Liver (tissue), 9 donors: ENCODE data around the gene POU6F2. TPM values are rescaled to one million over a fixed set of nuclear protein-coding genes. Genes with fewer than 3 reads are reported as not detected.

ENCODE experiments used
- DNase-seq: peaks from one replicate; pipeline ENCODE4 v3.0.0-alpha.2; 2017; ENCODE audit warnings: low spot score
- H3K27ac ChIP-seq, 2 donors: one replicate each; pipeline ENCODE4 v1.7.0; 2013; ENCODE audit warnings: inconsistent platforms in 2 of 2, low read length in 2 of 2, control low read depth in 1 of 2, low read depth in 1 of 2, mild to moderate bottlenecking in 1 of 2
- H3K27me3 ChIP-seq, 4 donors: one replicate each; pipeline versions ENCODE4 v1.6.1 to v1.7.0; 2013; ENCODE audit warnings: low read length in 3 of 4, inconsistent platforms in 1 of 4, mild to moderate bottlenecking in 1 of 4, moderate library complexity in 1 of 4; ENCODE audit not compliant: control insufficient read depth in 4 of 4, insufficient read depth in 4 of 4
- H3K36me3 ChIP-seq, 4 donors: one replicate each; pipeline versions ENCODE4 v1.6.1 to v1.7.0; 2013; ENCODE audit warnings: low read length in 3 of 4, mild to moderate bottlenecking in 3 of 4, low read depth in 1 of 4, moderate library complexity in 1 of 4; ENCODE audit not compliant: control insufficient read depth in 4 of 4, insufficient read depth in 3 of 4
- H3K4me1 ChIP-seq, 4 donors: one replicate each; pipeline versions ENCODE4 v1.6.1 to v1.7.0; 2013; ENCODE audit warnings: low read length in 3 of 4, mild to moderate bottlenecking in 3 of 4, moderate library complexity in 1 of 4; ENCODE audit not compliant: control insufficient read depth in 4 of 4, insufficient read depth in 4 of 4
- H3K4me3 ChIP-seq, 3 donors: one replicate each; pipeline versions ENCODE4 v1.6.1 to v1.7.0; 2013; ENCODE audit warnings: low read length in 3 of 3, control low read depth in 1 of 3, low read depth in 1 of 3, mild to moderate bottlenecking in 1 of 3
- H3K9ac ChIP-seq, 2 donors: one replicate each; pipeline ENCODE4 v1.7.0; 2013; ENCODE audit warnings: low read length in 2 of 2, mild to moderate bottlenecking in 2 of 2, moderate library complexity in 2 of 2, control low read depth in 1 of 2, low read depth in 1 of 2
- H3K9me3 ChIP-seq, 4 donors: one replicate each; pipeline versions ENCODE4 v1.6.1 to v1.7.0; 2013; ENCODE audit warnings: low read length in 3 of 4; ENCODE audit not compliant: control insufficient read depth in 4 of 4
- FOXA1 ChIP-seq: IDR thresholded peaks from 2 replicates; pipeline ENCODE4 v1.6.1; 2016; ENCODE audit warnings: antibody characterized with exemption
- GABPA ChIP-seq, 2 donors: IDR thresholded peaks in 1 of 2; conservative IDR thresholded peaks in 1 of 2; 2 replicates each; pipeline ENCODE4 v1.6.1; 2016; ENCODE audit warnings: antibody characterized with exemption in 2 of 2, mild to moderate bottlenecking in 1 of 2, moderate library complexity in 1 of 2
- HNF4A ChIP-seq, 2 donors: conservative IDR thresholded peaks; 2 replicates each; pipeline ENCODE4 v1.6.1; 2016; ENCODE audit warnings: antibody characterized with exemption in 2 of 2, mild to moderate bottlenecking in 2 of 2
- JUND ChIP-seq, 2 donors: IDR thresholded peaks; 2 replicates each; pipeline ENCODE4 v1.6.1; 2016; ENCODE audit warnings: antibody characterized with exemption in 2 of 2
- NR2F2 ChIP-seq: IDR thresholded peaks from 2 replicates; pipeline ENCODE4 v1.6.1; 2016; ENCODE audit warnings: antibody characterized with exemption
- RAD21 ChIP-seq, 2 donors: IDR thresholded peaks; 2 replicates each; pipeline ENCODE4 v1.6.1; 2016; ENCODE audit warnings: antibody characterized with exemption in 2 of 2, mild to moderate bottlenecking in 2 of 2
- SP1 ChIP-seq: IDR thresholded peaks from 2 replicates; pipeline ENCODE4 v1.6.1; 2018; ENCODE audit warnings: antibody characterized with exemption, mild to moderate bottlenecking
- YY1 ChIP-seq: IDR thresholded peaks from 2 replicates; pipeline ENCODE4 v1.6.1; 2016; ENCODE audit warnings: antibody characterized with exemption, mild to moderate bottlenecking
- ZBTB33 ChIP-seq: IDR thresholded peaks from 2 replicates; pipeline ENCODE4 v1.6.1; 2016; ENCODE audit warnings: antibody characterized with exemption
- WGBS: extraction: QIAGEN DNeasy Blood & Tissue Kit; methylation state at CpG from one replicate; pipeline ENCODE4 v1.1.7; 2013; 5-methylcytosine and 5-hydroxymethylcytosine counted together
- polyA plus RNA-seq, 2 donors: library from polyadenylated mRNA; stranded (reverse) in 1 of 2; unstranded in 1 of 2; fragments of 200-250 nt in 1 of 2; fragments of >200 nt in 1 of 2; fragmentation: Nextera tagmentation in 1 of 2; extraction: Ambion mirVana in 1 of 2; gene quantifications; one replicate each; pipeline versions ENCODE4 v1.2.1 to v1.2.3, GENCODE V29; 2013 to 2015
- total RNA-seq, 2 donors: library from RNA; depleted of rRNA; stranded (reverse); fragments of >200 nt; gene quantifications; one replicate each; pipeline ENCODE4 v1.2.3, GENCODE V29; 2014
- TF ChIP-seq, protein P1 (sequence below): fragments of 150-350 bp; IDR thresholded peaks from 2 replicates; pipeline ENCODE4 v1.5.1; 2017; ENCODE audit warnings: improper control_type of control experiment, low read depth, low read length; ENCODE audit not compliant: missing input control
- donor health status: healthy.
- donor health status: healthy.
- donor health status: healthy.
- donor health status: healthy.
- donor health status: healthy.

POU6F2 gene
- total and polyA plus RNA-seq, 4 donors, result under 0.01 to 0.24 (median 0.08) TPM; not detected in 1

DNA sequence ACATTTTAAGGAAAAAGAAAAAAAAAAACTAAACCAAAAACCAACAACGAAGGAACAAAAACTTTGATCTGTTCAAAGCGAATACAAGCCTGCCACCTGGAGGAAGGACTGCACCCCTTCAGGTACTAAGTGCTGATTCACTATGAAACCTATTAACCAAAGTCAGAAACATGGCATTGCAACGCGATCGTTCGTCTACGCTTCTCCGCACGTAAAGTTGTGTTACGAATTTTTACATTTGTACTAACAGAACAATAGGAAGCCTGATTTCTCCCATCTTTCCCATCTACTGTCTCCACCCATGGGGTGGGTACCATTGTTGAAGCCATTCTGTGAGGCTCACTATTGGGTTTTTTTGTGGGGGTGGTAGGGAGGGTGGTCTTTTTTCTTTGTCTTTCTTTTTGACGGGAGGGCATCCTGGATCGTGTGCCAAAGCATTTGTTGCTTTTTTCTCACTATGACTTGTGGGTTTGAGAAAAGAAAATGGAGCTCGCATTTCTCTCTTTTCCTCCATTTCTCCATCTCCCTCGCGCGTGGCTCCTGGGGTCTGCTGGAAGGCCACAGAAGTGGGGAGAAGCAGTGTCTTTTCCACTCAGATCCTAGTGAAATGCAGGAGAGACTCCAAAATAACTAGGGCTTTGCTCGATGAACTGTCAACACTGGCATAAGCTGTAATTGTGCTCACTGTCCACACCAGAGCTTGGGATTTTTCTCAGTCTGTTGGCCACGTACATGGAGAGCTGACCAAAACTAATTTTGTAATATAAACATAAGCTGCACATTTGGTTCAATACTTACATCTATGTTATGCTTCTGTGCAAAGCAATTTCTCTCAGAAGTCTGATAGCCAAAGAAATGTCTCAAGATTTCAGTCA is 487.6 kb downstream of the POU6F2 start:
- TF ChIP-seq YY1, result peak; percentile 64
- TF ChIP-seq RAD21 (IDR thresholded peaks at IDR 0.05), result peak; percentile 91 to 95
- TF ChIP-seq JUND (IDR thresholded peaks at IDR 0.05), result no peak
- TF ChIP-seq HNF4A (conservative IDR thresholded peaks at IDR 0.05), result peak in 1 of 2 donors; percentile 12
- TF ChIP-seq, protein P1, sequence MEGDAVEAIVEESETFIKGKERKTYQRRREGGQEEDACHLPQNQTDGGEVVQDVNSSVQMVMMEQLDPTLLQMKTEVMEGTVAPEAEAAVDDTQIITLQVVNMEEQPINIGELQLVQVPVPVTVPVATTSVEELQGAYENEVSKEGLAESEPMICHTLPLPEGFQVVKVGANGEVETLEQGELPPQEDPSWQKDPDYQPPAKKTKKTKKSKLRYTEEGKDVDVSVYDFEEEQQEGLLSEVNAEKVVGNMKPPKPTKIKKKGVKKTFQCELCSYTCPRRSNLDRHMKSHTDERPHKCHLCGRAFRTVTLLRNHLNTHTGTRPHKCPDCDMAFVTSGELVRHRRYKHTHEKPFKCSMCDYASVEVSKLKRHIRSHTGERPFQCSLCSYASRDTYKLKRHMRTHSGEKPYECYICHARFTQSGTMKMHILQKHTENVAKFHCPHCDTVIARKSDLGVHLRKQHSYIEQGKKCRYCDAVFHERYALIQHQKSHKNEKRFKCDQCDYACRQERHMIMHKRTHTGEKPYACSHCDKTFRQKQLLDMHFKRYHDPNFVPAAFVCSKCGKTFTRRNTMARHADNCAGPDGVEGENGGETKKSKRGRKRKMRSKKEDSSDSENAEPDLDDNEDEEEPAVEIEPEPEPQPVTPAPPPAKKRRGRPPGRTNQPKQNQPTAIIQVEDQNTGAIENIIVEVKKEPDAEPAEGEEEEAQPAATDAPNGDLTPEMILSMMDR, result peak; percentile 82
- H3K27ac ChIP-seq, result no peak overlapping the region
- peaks cover 0 to 3% (median under 1%) of the 10 kb centered on the region in 4 donors for H3K4me1 ChIP-seq
- peak overlapping the region in 1 of 2 donors; percentile 76 for H3K9ac ChIP-seq
- peaks cover 0 to 2% (median 0%) of the 10 kb centered on the region in 4 donors for H3K27me3 ChIP-seq
- no peaks in the 10 kb centered on the region for H3K9me3 ChIP-seq
- DNase-seq, result no peak
- WGBS, result 30% methylated on average over 18 of the region's 18 CpGs
- H3K36me3 ChIP-seq, result no peaks in the 10 kb centered on the region
- peak overlapping the region in 2 of 3 donors; percentile 22 to 49 for H3K4me3 ChIP-seq

- Histone ChIP-seq H3K4me1 (peaks cover 0 to 3% (median under 1%) of the 10 kb centered on the region in 4 donors), H3K36me3 (no peaks in the 10 kb centered on the region), H3K27me3 (peaks cover 0 to 2% (median 0%) of the 10 kb centered on the region in 4 donors), H3K9ac (no peak overlapping the region), H3K4me3 (no peak overlapping the region), H3K27ac (no peak overlapping the region), H3K9me3 (no peaks in the 10 kb centered on the region)
- no peak for TF ChIP-seq GABPA (IDR thresholded peaks at IDR 0.05 in 1 of 2, conservative IDR thresholded peaks at IDR 0.05 in 1 of 2)
- no peak for TF ChIP-seq HNF4A (conservative IDR thresholded peaks at IDR 0.05)
- no peak for TF ChIP-seq JUND (IDR thresholded peaks at IDR 0.05)
- no peak for TF ChIP-seq YY1
- DNase-seq, result no peak
- 39% methylated on average over 2 of the region's 2 CpGs for WGBS
These were observed 490.6 kb downstream of the POU6F2 start for GRCh38 chr7:39468261-39468660.

DNA sequence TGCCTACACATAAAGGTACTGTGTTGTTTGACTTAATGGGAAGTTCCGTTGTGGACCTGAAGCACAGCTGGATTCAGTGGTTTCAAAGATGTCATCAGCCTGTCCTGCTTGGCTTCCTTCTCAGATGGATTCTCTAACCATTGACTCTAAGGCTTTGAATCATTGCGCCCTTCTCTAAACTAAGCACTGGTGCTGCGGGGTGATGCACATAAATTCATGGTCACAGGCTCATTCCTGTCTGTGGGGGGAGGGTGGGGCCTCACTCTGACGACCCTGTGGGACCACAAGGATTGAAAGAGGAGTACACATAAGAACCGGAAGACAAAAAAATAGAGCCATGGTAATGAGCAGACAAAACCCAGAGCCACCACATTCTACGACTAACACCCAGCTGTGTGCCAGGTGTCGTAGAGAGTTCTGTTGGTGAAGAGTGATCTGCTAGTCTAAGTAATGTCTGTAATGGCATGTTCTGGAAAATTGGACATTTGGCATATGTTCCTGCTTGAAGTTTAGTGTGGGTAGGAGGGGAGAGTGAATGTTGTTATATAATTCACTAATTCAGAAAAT is 491.2 kb downstream of the POU6F2 start:
- Histone ChIP-seq H3K36me3 (no peaks in the 10 kb centered on the region), H3K4me1 (peaks cover 0 to 3% (median under 1%) of the 10 kb centered on the region in 4 donors), H3K27ac (no peak overlapping the region), H3K4me3 (no peak overlapping the region), H3K27me3 (peaks cover 0 to 2% (median 0%) of the 10 kb centered on the region in 4 donors), H3K9ac (no peak overlapping the region), H3K9me3 (no peaks in the 10 kb centered on the region)
- WGBS, result 83% methylated on average over 7 of the region's 7 CpGs
- TF ChIP-seq HNF4A (conservative IDR thresholded peaks at IDR 0.05), result no peak
- DNase-seq, result no peak

- TF ChIP-seq NR2F2 (no peak), ZBTB33 (no peak), SP1 (no peak), HNF4A (conservative IDR thresholded peaks at IDR 0.05) (no peak), JUND (IDR thresholded peaks at IDR 0.05) (no peak), GABPA (IDR thresholded peaks at IDR 0.05 in 1 of 2, conservative IDR thresholded peaks at IDR 0.05 in 1 of 2) (no peak), FOXA1 (no peak)
- TF ChIP-seq, protein P1, result no peak
- no peaks in the 10 kb centered on the region for H3K27me3 ChIP-seq
- H3K27ac ChIP-seq, result no peak overlapping the region
- H3K9ac ChIP-seq, result no peak overlapping the region
- no peak for DNase-seq
- H3K36me3 ChIP-seq, result no peaks in the 10 kb centered on the region
- H3K4me3 ChIP-seq, result no peak overlapping the region
- H3K9me3 ChIP-seq, result peaks cover 0 to 2% (median under 1%) of the 10 kb centered on the region in 4 donors
- no peaks in the 10 kb centered on the region for H3K4me1 ChIP-seq
These were observed 503.2 kb downstream of the POU6F2 start for GRCh38 chr7:39480901-39481300.
